Measurements from ENCODE around the gene TMCC3.

DNA sequence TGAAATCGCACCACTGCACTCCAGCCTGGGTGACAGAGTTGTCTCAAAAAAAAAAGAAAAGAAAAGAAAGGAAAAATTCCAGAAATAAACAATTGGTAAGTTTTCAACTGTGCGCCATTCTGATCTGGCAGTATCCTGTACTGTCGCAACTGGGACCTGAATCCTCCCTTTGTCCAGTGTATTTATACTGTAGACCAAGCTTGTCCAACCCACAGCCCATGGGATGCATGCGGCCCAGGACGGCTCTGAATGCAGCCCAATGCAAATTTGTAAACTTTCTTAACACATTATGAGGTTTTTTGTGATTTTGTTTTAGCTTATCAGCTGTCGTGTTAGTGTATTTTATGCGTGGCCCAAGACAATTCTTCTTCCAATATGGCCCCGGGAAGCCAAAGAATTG is 84.7 kb downstream of the TMCC3 start:
- TF ChIP-seq EZH2 (IDR thresholded peaks at IDR 0.05; ENCODE audit: insufficient read depth, poor library complexity, severe bottlenecking) (no peak), EZH2phosphoT487 (IDR thresholded peaks at IDR 0.05; ENCODE audit: insufficient read depth, low read depth) (no peak)
